Central memory CD8-positive, alpha-beta T cell (primary cell): Measurements from ENCODE around the gene CENPN.

Source experiments
- ATAC-seq: fragments of 150-1000 bp; cut with Tn5 transposase; replicated peaks from 2 replicates; pipeline ENCODE4 v1.10.0; 2022; ENCODE audit warnings: mild to moderate bottlenecking, moderate FRiP score, moderate number of reproducible peaks; ENCODE audit not compliant: poor library complexity, severe bottlenecking; ENCODE audit errors: extremely low read depth
- DNase-seq, 2 donors: peaks; one replicate each; pipeline ENCODE4 v3.0.0; 2021; ENCODE audit warnings: low spot score in 2 of 2
- H3K27ac Mint-ChIP-seq: one replicate; pipeline ENCODE4 v1.8.0; 2022; ENCODE audit warnings: low read depth, mild to moderate bottlenecking, moderate library complexity, mixed read lengths
- H3K27me3 Mint-ChIP-seq: one replicate; pipeline ENCODE4 v1.8.0; 2022; ENCODE audit warnings: mixed read lengths
- H3K36me3 Mint-ChIP-seq: one replicate; pipeline ENCODE4 v1.8.0; 2022; ENCODE audit warnings: mild to moderate bottlenecking, moderate library complexity, mixed read lengths; ENCODE audit not compliant: insufficient read depth
- H3K4me1 Mint-ChIP-seq: one replicate; pipeline ENCODE4 v1.8.0; 2022; ENCODE audit warnings: mixed read lengths
- H3K4me3 Mint-ChIP-seq: one replicate; pipeline ENCODE4 v1.8.0; 2022; ENCODE audit warnings: mild to moderate bottlenecking, moderate library complexity, mixed read lengths
- H3K9me3 Mint-ChIP-seq: one replicate; pipeline ENCODE4 v1.8.0; 2022; ENCODE audit warnings: mixed read lengths

The CENPN gene, protein sequence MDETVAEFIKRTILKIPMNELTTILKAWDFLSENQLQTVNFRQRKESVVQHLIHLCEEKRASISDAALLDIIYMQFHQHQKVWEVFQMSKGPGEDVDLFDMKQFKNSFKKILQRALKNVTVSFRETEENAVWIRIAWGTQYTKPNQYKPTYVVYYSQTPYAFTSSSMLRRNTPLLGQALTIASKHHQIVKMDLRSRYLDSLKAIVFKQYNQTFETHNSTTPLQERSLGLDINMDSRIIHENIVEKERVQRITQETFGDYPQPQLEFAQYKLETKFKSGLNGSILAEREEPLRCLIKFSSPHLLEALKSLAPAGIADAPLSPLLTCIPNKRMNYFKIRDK

DNA sequence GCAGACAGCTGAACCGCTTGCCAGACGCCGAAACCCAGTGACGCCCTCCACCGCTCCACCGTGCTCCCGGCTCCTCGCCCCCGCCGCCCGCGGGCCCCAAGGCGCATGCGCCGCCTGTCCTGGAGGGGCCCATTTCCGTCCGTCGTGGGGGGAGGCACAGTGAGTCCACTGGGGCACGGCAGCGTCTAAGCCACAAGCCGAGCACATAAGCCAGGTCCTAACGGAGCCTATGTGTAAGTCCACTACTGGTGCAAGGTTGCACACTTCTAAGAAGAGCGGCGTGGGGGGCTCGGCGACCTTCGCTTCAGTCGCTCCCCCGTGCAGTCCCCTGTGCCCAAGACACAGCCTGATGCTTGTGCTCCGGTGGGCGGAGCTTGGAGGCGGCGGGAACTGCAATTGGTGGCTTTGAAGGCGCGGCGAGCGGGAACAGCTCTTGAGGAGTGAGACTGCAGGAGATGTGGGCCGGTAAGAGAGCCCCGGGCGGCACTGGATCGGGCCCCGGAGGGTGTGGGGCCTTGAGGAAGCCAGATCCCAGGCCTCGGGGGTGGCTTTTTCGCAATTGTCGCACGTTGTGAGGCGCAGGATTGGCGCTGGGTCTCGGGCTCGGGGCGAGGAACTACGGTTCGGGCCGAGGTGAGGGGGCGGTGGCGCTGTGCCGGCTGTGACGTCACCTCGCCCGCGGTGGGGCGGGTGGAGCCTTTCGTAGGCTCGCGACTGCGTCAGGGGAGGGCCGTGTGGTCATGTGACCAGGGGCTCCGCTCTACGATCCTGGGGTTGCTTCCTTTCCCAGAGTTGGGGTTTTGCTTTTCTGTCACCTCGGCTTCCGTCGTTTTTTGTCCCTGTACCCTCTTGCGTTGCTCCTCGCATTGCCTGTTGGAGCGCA is at the start of gene CENPN, which contains the start of gene CMC2:
CENPN (plus strand) TSS at position 402 of the 883 bp plus-strand sequence. CDS start 4,726 bp downstream, outside the sequence.
CMC2 (minus strand) TSS at position 73 of the 883 bp plus-strand sequence. CDS start 9,491 bp downstream, outside the sequence.
- Mint-ChIP-seq H3K9me3 (no peaks in the 10 kb centered on the region), H3K36me3 (peaks cover 32% of the 10 kb centered on the region), H3K4me1 (peaks cover 34% of the 10 kb centered on the region), H3K4me3 (peak within 1 kb of the TSS; percentile 87), H3K27me3 (no peaks in the 10 kb centered on the region), H3K27ac (peak within 1 kb of the TSS; percentile 98)
- DNase-seq (peak; percentile 98), ATAC-seq (peak; percentile 81)

DNA sequence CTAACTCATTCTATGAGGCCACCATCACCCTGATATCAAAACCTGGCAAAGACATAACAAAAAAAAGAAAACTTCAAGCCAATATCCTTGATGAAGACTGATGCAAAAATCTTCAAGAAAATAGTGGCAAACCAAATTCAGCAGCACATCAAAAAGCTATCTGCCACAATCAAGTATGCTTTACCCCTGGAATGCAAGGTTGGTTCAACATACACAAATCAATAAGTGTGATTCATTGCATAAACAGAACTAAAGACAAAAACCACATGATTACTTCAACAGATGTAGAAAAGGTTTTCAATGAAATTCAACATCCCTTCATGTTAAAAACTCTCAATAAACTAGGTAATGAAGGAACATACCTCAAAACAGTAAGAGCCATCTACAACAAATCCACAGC is 48.7 kb upstream of the CENPN start:
- no peak overlapping the region for H3K27ac Mint-ChIP-seq
- no peak for ATAC-seq
- H3K4me3 Mint-ChIP-seq, result no peak overlapping the region
- peaks cover 37% of the 10 kb centered on the region for H3K9me3 Mint-ChIP-seq
- no peak for DNase-seq
- H3K4me1 Mint-ChIP-seq, result no peaks in the 10 kb centered on the region
- no peaks in the 10 kb centered on the region for H3K36me3 Mint-ChIP-seq
- H3K27me3 Mint-ChIP-seq, result peaks cover 11% of the 10 kb centered on the region

DNA sequence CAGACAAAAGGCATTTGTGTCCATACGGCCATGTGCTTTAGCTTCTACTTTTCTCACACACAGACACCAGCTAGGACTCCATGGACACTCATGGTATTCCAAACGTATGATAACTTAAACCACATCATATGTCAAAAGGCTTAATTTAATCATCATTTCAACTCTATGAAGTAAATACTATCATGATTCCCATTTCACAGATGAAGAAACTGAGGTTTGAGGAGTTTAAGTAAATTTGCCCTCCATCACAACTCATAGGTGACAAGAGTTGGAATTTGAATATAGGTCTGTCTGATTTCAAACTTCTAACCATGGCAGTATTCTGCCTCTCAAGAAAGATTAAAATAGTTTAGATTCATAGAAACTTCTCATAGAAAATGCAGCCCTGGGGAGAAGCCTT is 44.1 kb upstream of the CENPN start:
- H3K27me3 Mint-ChIP-seq, result no peaks in the 10 kb centered on the region
- DNase-seq (no peak), ATAC-seq (no peak)
- no peak overlapping the region for H3K27ac Mint-ChIP-seq
- peaks cover 16% of the 10 kb centered on the region for H3K9me3 Mint-ChIP-seq
- H3K4me1 Mint-ChIP-seq, result peaks cover 10% of the 10 kb centered on the region
- no peak overlapping the region for H3K4me3 Mint-ChIP-seq
- H3K36me3 Mint-ChIP-seq, result no peaks in the 10 kb centered on the region

DNA sequence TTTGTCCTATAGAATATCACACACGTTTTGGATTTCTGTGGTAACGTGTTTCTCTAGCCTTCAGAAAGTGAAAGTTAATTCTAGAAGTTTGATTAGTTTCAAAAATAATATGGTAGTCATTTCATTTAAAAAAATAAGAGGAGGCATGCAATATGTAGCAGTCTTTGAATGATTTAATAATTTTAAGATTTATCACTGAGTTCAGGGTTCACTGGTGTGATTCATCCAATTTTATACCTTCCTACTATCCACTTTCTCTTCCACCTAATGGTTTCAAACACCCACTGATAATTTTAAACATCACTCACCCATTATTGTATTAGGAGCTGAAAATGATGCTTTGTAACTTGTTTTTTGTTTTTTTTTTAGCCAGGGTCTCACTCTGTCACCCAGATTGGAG is 42.7 kb upstream of the CENPN start:
- no peaks in the 10 kb centered on the region for H3K27me3 Mint-ChIP-seq
- H3K4me3 Mint-ChIP-seq, result no peak overlapping the region
- DNase-seq (no peak), ATAC-seq (no peak)
- H3K27ac Mint-ChIP-seq, result no peak overlapping the region
- H3K36me3 Mint-ChIP-seq, result no peaks in the 10 kb centered on the region
- H3K4me1 Mint-ChIP-seq, result peaks cover 10% of the 10 kb centered on the region
- H3K9me3 Mint-ChIP-seq, result peaks cover 14% of the 10 kb centered on the region

DNA sequence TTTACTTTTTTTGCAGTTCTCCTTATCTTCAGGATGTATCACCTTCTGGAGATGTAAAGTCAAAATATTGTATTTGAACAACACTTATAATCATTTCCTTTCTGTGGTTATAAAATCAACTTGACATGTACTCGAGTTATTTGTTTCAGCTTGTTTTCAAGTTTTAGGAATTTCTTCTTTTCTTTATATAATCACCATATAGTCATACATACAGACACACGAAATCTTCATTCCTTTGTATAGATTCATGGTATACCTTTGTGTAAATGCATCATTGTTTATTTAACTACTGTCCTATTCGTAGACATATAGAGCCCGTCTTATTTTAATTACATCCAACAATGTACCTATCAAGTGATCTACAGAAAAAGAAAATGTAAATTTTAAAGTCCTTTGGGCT is 40.4 kb upstream of the CENPN start:
- Mint-ChIP-seq H3K36me3 (no peaks in the 10 kb centered on the region), H3K27ac (no peak overlapping the region), H3K27me3 (no peaks in the 10 kb centered on the region), H3K4me3 (no peak overlapping the region), H3K9me3 (no peaks in the 10 kb centered on the region), H3K4me1 (peaks cover 10% of the 10 kb centered on the region)
- no peak for DNase-seq
- ATAC-seq, result no peak

DNA sequence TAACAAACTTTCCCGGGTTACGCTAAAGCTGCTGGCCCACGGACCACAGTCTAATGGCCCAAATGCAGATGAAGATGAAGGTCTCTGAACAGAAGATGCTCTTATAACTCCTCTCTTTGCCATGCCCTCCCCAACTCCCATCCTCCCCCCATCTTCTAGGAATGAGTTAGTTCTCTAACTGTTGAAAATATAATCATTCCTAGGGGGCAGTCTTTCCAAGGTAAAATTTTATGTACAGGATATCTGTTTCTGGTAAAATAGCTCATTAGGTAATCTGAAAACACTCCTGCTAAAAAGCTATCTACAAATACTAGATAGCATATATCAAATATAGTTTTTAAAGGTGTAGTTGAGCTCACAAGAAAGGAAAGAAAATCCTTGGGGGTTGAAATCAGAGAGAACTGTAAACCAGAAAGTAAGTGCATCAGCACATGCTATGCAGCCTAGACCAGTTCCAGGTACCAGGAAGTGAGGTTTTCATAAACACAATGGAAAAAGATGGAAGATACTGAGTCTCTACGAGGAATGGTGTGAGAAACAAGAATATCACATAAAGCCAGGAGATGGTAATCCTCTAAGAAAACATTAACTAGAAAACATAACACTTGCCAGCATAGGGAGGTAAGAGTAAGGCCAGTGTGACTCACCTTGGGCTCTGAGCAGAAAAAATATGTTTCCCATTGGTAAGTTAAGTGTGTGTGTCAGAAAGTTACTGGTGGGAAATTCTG is 38.5 kb upstream of the CENPN start:
- Mint-ChIP-seq H3K27me3 (no peaks in the 10 kb centered on the region), H3K9me3 (no peaks in the 10 kb centered on the region), H3K4me3 (no peak overlapping the region), H3K4me1 (peaks cover 10% of the 10 kb centered on the region), H3K36me3 (no peaks in the 10 kb centered on the region), H3K27ac (peak overlapping the region; percentile 35)
- ATAC-seq, result no peak
- no peak for DNase-seq

DNA sequence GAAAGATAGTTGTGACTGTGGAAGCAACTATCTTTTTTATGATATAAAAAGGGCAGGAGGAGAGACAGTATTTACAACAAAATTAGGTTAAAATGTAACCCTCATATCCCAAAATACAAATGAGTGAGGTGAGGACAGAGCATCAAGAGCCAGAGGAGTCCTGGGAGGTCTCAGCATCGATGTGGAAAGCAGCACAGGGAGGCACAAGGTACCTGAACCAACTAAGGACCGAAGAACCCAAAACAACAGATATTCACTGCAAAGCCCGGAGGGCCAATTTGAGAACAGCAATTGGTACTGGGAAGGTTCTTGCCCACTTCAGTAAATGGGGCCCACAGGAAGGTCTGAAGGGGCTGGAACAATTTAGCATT is 37.9 kb upstream of the CENPN start:
- ATAC-seq, result no peak
- Mint-ChIP-seq H3K36me3 (peaks cover 1% of the 10 kb centered on the region), H3K4me3 (no peak overlapping the region), H3K27ac (peak overlapping the region; percentile 35), H3K4me1 (peaks cover 6% of the 10 kb centered on the region), H3K9me3 (no peaks in the 10 kb centered on the region), H3K27me3 (no peaks in the 10 kb centered on the region)
- DNase-seq, result no peak

DNA sequence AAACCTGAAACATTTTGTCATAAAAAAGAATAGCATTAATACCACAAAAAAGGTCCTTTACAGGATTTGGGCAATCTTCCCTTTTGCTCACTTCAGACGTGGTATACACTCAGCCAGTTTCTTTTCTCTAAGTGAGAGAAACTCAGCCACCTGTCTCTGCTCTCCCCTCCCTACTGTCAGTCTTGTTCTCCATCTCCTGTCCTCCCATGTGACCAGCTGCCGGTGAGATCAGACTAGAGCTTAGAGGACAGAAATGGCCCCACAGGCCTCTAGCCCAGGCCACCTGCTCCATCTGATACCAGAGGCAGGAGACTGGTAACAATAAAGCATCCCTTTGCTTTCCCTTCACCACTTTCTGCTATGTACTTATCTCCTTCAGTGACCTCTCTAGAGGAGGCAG is 35.2 kb upstream of the CENPN start:
- Mint-ChIP-seq H3K9me3 (no peaks in the 10 kb centered on the region), H3K36me3 (peaks cover 8% of the 10 kb centered on the region), H3K4me1 (peaks cover under 1% of the 10 kb centered on the region), H3K27me3 (no peaks in the 10 kb centered on the region), H3K27ac (no peak overlapping the region), H3K4me3 (no peak overlapping the region)
- no peak for DNase-seq
- ATAC-seq, result no peak

DNA sequence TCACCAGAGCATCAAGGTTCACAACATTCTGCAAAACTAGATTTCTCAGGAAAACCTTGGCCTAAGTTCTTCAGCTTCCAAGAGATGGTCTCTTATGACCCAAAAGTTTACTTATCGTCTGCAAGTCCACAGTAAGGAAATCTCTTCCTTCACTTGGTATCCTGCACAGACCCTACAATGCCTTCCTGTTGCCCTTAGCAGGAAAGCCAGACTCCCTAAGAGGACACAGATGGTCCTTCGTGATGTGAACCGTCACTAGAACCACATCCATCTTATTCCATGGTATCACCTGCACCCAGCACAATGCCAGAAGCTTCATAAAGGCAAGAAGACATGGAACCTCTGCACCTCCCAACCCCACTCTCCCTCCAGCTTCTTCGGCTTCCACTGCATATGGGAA is 34.4 kb upstream of the CENPN start:
- Mint-ChIP-seq H3K27ac (no peak overlapping the region), H3K27me3 (no peaks in the 10 kb centered on the region), H3K4me1 (peaks cover 6% of the 10 kb centered on the region), H3K36me3 (peaks cover 12% of the 10 kb centered on the region), H3K9me3 (no peaks in the 10 kb centered on the region), H3K4me3 (no peak overlapping the region)
- no peak for ATAC-seq
- no peak for DNase-seq

DNA sequence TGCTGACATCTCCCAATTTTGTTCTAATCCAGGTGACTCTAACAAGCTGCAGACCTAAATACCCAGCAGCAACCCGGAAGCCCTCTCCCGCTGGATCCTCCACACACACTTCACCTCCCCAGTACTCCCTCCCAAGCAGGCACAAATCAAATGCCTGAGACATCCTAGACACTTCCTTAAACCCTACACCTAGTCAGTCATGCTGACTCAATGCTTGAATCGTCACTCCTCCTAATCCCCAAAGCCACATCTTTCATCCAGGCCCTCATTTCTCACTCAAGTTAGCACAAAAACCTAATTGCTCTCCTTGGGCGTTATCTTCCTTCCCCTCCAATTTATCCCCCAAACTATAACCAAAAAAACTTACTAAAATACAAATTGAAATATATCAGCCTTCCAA is 33.0 kb upstream of the CENPN start:
- no peaks in the 10 kb centered on the region for H3K27me3 Mint-ChIP-seq
- no peak for ATAC-seq
- peak overlapping the region; percentile 25 for H3K27ac Mint-ChIP-seq
- H3K9me3 Mint-ChIP-seq, result no peaks in the 10 kb centered on the region
- H3K36me3 Mint-ChIP-seq, result peaks cover 19% of the 10 kb centered on the region
- H3K4me3 Mint-ChIP-seq, result no peak overlapping the region
- no peak for DNase-seq
- peaks cover 6% of the 10 kb centered on the region for H3K4me1 Mint-ChIP-seq

DNA sequence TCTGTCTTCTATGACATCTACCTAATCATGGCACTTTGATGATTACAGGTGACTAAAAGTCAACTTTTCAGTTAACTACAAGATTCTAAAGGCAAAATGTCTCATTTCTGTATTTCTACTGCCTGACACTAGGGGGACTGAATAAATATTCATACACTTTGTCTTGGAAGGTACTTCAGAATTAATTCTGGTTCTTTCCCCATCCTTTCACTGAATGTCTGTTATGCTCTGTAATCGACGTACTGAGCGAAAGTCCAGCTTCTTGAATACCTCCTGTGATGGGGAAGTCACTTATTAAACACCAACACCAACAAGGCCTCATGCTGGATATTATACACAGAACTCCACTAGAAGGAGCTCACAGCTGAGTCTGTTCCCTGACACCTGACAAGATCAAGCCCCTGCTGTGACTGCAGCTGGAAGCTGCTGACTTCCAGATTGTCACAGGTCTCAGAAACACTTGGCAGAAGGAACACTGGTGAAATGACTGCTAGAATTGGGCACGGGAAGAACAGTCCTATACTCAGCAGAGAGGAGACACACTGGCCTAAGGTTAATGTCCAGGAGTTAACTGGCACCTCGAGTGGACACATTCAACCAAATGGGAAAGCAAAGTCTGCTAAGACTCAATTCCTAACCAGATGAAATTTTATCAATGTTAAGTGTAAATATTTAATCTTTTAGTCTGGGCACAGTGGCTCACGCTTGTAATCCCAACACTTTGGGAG is 32.2 kb upstream of the CENPN start:
- Mint-ChIP-seq H3K9me3 (no peaks in the 10 kb centered on the region), H3K36me3 (peaks cover 26% of the 10 kb centered on the region), H3K4me3 (no peak overlapping the region), H3K27ac (peak overlapping the region; percentile 25), H3K27me3 (no peaks in the 10 kb centered on the region), H3K4me1 (peaks cover 6% of the 10 kb centered on the region)
- no peak for DNase-seq
- ATAC-seq, result no peak

DNA sequence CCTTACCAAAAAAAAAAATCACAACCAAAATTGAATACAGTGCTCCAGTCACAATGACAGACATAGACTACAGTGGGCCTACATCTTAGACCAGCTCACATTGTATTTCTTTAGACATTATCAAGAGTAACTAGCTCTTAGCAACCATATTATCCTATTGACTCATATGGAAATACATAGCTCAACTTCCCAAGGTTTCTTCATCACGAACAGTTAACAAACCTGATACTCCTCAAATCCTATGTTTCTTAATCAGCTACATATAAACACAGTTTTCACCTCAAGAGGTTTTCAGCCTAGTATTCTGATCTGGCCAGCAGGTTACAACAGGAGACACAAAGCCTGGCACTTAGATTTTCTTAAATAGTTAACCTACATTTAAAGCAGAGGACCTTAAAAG is 30.1 kb upstream of the CENPN start:
- peak overlapping the region; percentile 53 for H3K27ac Mint-ChIP-seq
- H3K36me3 Mint-ChIP-seq, result peaks cover 30% of the 10 kb centered on the region
- DNase-seq, result no peak
- ATAC-seq, result no peak
- H3K9me3 Mint-ChIP-seq, result no peaks in the 10 kb centered on the region
- peaks cover 6% of the 10 kb centered on the region for H3K4me1 Mint-ChIP-seq
- H3K4me3 Mint-ChIP-seq, result no peak overlapping the region
- H3K27me3 Mint-ChIP-seq, result no peaks in the 10 kb centered on the region
